Skeletal muscle tissue (tissue), 4 donors: ENCODE measurements around the gene LPCAT1. TPM values are rescaled to one million over a fixed set of nuclear protein-coding genes. Genes with fewer than 3 reads are reported as not detected.

ENCODE experiments used
- H3K27ac ChIP-seq: one replicate; pipeline ENCODE4 v1.7.0; 2013; ENCODE audit warnings: mild to moderate bottlenecking, low read depth, low read length, inconsistent platforms
- H3K27me3 ChIP-seq, 3 donors: one replicate each; pipeline ENCODE4 v1.7.0; 2013; ENCODE audit warnings: low read length in 3 of 3; ENCODE audit not compliant: control insufficient read depth in 3 of 3, insufficient read depth in 3 of 3
- H3K36me3 ChIP-seq, 3 donors: one replicate each; pipeline ENCODE4 v1.7.0; 2013; ENCODE audit warnings: low read length in 3 of 3; ENCODE audit not compliant: control insufficient read depth in 3 of 3, insufficient read depth in 3 of 3
- H3K4me1 ChIP-seq, 3 donors: one replicate each; pipeline ENCODE4 v1.7.0; 2013; ENCODE audit warnings: low read length in 3 of 3, mild to moderate bottlenecking in 3 of 3; ENCODE audit not compliant: control insufficient read depth in 3 of 3, insufficient read depth in 3 of 3
- H3K4me3 ChIP-seq, 3 donors: one replicate each; pipeline ENCODE4 v1.7.0; 2013; ENCODE audit warnings: low read length in 3 of 3
- H3K9ac ChIP-seq, 3 donors: one replicate each; pipeline ENCODE4 v1.7.0; 2013; ENCODE audit warnings: low read length in 3 of 3, mild to moderate bottlenecking in 3 of 3, moderate library complexity in 2 of 3, low read depth in 1 of 3
- H3K9me3 ChIP-seq, 3 donors: one replicate each; pipeline ENCODE4 v1.7.0; 2013; ENCODE audit warnings: low read length in 3 of 3; ENCODE audit not compliant: control insufficient read depth in 3 of 3
- total RNA-seq: library from RNA; depleted of rRNA; stranded (reverse); fragments of >200 nt; gene quantifications from one replicate; pipeline ENCODE4 v1.2.3, GENCODE V29; 2014
- donor health status: Osteomylitis.

LPCAT1 gene
- total RNA-seq, 1 donor from 2014 or later = 35.5 TPM

- peaks cover 6 to 14% (median 12%) of the 10 kb centered on the region in 3 donors for H3K27me3 ChIP-seq
- H3K4me3 ChIP-seq = peak overlapping the region; percentile 51 to 72 (median 68)
- H3K36me3 ChIP-seq = peaks cover 0 to 5% (median 2%) of the 10 kb centered on the region in 3 donors
- H3K9ac ChIP-seq = peak overlapping the region; percentile 51 to 79 (median 62)
- H3K4me1 ChIP-seq = peaks cover 10 to 20% (median 15%) of the 10 kb centered on the region in 3 donors
- peak overlapping the region; percentile 62 for H3K27ac ChIP-seq
- no peaks in the 10 kb centered on the region for H3K9me3 ChIP-seq
Observed at GRCh38 chr5:1524481-1524798, 680 bp upstream of the LPCAT1 start.

DNA sequence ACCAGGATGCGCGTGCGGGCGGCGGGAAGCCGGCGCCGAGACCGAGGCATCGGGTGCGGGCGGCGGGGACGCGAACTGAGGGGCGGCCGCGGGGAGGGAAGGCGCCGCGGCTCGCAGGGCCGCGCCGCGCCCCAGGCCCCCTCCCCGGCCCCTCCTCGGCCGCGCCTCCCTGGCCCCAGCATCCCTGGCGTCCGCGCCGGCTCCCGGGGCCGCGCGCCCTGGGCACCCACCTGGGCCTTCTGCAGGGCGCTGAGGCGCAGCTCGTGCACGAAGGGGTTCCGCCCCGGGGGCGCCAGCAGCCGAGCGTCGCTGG, 324 bp downstream of the LPCAT1 start:
- Histone ChIP-seq H3K4me3 (peak overlapping the region in 2 of 3 donors; percentile 65 to 68), H3K27me3 (peaks cover 6 to 14% (median 12%) of the 10 kb centered on the region in 3 donors), H3K9ac (peak overlapping the region in 1 of 3 donors; percentile 33), H3K36me3 (peaks cover 0 to 5% (median 2%) of the 10 kb centered on the region in 3 donors), H3K4me1 (peaks cover 10 to 20% (median 15%) of the 10 kb centered on the region in 3 donors), H3K9me3 (no peaks in the 10 kb centered on the region), H3K27ac (no peak overlapping the region)

DNA sequence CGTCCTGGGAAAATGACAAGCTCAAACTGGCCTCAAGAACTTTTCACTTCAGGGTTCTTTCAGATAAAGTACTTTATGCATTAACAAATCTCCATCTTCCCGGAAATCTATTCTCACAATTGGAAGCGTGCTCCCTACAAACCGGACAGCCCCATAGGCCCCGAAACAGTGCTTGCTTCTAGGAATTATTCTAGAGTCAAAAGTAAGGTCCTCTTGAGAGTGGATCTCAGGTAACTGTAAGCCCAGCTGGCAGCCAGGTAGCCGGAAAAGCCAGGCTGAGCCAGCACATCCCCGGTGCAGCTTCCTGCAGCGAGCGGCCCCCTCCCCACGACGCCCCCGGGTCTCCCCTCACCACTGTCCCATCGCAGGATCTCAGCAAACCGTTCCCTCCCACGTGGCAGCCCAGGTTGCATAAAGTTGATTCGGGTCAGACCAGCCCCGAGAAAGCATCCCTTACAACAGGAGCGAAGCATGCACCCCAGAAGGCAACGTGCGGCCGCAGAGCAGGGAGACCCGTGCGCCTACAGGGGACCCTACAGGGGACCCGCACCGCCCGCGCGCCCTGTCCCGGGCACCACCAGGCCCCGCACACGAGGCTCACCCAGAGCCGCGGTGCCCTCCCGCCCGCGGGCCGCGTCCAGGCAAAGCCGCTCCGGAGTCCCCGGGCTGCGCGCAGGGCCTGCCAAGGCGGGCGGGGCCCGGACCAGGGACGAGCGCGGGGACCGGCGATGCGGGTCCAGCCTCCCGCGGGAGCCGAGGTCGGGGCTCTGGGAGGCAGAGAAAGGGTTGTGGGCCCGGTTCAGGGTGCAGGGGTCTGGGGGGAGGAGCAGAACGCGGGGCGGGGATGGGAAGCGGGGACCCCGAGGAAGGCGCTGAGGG, 920 bp downstream of the LPCAT1 start:
- Histone ChIP-seq H3K4me1 (peaks cover 10 to 20% (median 15%) of the 10 kb centered on the region in 3 donors), H3K9me3 (no peaks in the 10 kb centered on the region), H3K9ac (peak overlapping the region; percentile 7 to 66 (median 14)), H3K27me3 (peaks cover 6 to 14% (median 12%) of the 10 kb centered on the region in 3 donors), H3K36me3 (peaks cover 0 to 5% (median 2%) of the 10 kb centered on the region in 3 donors), H3K4me3 (peak overlapping the region; percentile 2 to 68 (median 65)), H3K27ac (no peak overlapping the region)

GRCh38 chr5:1521671-1522600, 1.8 kb downstream of the LPCAT1 start:
- Histone ChIP-seq H3K4me3 (peak overlapping the region in 2 of 3 donors; percentile 2 to 22), H3K27ac (no peak overlapping the region), H3K27me3 (peaks cover 6 to 14% (median 12%) of the 10 kb centered on the region in 3 donors), H3K36me3 (peaks cover 0 to 5% (median 2%) of the 10 kb centered on the region in 3 donors), H3K4me1 (peaks cover 10 to 24% (median 15%) of the 10 kb centered on the region in 3 donors), H3K9ac (peak overlapping the region in 1 of 3 donors; percentile 40), H3K9me3 (no peaks in the 10 kb centered on the region)

DNA sequence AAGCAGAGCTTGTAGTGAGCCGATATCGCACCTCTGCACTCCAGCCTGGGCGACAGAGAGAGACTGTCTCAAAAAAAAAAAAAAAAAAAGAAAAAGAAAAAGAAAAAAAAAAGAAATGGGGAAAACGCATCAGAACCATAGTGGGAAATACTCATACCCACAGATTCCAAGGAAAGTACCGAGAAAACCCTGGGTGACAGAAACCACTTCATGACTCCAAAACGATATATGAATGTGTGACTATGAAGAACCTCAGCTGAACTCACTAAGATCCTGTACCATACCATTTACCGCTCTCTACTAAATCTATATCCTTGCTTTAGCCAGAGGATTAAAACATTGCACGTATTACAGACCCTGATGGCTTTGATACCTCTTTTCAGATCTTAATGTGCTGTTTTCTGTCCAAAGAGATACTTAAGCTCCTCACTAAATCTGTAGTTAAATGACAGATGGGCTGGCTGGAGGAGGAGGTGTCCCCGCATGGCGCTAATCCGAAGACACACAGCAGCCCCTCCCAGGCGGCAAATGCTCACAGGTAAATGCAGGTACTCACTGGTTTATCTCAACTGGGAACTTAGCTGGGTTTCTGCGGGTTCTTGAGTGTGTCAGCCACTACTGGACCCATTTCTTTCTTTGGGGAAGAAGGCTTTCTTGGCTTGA, 2.8 kb downstream of the LPCAT1 start:
- H3K9ac ChIP-seq = no peak overlapping the region
- H3K27ac ChIP-seq = no peak overlapping the region
- H3K4me1 ChIP-seq = peaks cover 10 to 27% (median 15%) of the 10 kb centered on the region in 3 donors
- H3K9me3 ChIP-seq = no peaks in the 10 kb centered on the region
- peaks cover 0 to 5% (median 2%) of the 10 kb centered on the region in 3 donors for H3K36me3 ChIP-seq
- H3K27me3 ChIP-seq = peaks cover 6 to 14% (median 12%) of the 10 kb centered on the region in 3 donors
- H3K4me3 ChIP-seq = no peak overlapping the region

- H3K27ac ChIP-seq = no peak overlapping the region
- peaks cover 6 to 14% (median 12%) of the 10 kb centered on the region in 3 donors for H3K27me3 ChIP-seq
- peaks cover 10 to 27% (median 15%) of the 10 kb centered on the region in 3 donors for H3K4me1 ChIP-seq
- H3K9ac ChIP-seq = no peak overlapping the region
- H3K36me3 ChIP-seq = peaks cover 0 to 5% (median 2%) of the 10 kb centered on the region in 3 donors
- H3K4me3 ChIP-seq = no peak overlapping the region
- H3K9me3 ChIP-seq = no peaks in the 10 kb centered on the region
Observed at GRCh38 chr5:1519631-1520210, 4.0 kb downstream of the LPCAT1 start.

DNA sequence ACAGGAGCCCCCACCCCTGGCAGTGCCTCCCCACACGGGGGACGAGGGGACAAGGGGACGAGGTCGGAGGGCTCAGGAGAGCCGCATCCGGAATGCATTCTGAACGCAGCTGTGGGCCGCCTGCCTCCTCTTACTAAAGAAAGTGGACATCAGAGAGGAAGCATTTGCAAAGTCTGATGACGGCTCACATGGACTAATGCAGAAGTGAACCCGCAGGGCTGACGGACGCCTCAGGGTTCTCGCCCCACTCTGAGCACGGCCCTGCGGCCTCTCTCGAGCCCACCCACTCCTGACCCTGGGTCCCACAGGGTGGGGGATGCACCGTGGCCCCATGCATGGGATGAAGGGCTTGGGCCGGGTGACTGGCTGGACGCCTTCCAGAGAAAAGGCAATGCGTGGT, 5.9 kb downstream of the LPCAT1 start:
- Histone ChIP-seq H3K27me3 (peaks cover 6 to 13% (median 11%) of the 10 kb centered on the region in 3 donors), H3K4me3 (no peak overlapping the region), H3K4me1 (peaks cover 4 to 19% (median 10%) of the 10 kb centered on the region in 3 donors), H3K36me3 (peaks cover under 1 to 5% (median 2%) of the 10 kb centered on the region in 3 donors), H3K9ac (no peak overlapping the region), H3K9me3 (no peaks in the 10 kb centered on the region), H3K27ac (no peak overlapping the region)

DNA sequence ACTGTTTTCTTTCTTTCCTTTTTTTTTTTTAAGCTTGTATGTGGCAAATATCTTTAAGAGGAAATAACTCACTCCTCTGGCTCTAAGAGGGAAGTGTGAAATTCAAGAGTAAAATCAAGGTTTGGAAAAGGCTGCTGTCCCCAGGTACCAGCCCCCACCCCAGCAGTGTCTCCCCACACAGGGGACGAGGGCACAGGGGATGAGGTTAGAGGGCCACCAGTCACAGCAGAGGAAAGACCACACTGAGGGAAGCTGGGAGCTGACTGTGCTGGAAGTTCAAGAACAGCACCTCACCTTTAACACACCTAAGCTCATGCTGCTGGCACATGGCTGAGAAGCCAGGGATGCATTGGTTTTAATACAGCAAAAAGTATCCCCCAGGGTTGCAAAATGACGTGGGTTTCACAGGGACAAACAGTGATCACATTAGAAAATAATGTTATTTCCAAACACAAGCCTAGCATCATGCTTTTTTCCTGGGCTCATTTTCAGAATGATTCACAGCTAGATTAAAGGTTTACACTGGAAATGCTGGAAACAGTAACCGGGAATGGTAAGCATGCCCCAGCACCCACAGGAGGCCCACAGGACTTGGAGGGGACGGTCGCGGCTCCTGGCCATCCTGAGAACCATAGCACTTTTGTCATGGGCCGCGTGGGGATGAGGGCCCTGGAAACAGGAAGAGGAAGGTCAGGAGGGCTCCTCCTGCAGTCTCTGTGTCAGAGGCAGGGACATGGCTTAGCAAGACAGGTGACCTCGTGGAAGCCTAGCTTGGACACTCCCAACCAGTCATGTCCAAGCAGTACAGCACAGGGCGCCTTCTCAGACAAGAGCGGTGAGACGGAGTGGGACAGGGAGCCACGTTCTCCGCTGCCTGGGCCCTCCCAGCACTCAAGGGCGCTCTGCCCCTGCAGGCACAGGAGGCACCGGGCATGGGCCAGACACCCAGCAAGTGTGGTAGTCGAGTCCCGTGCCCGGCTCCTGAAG, 6.9 kb downstream of the LPCAT1 start:
- Histone ChIP-seq H3K9me3 (no peaks in the 10 kb centered on the region), H3K27ac (no peak overlapping the region), H3K27me3 (peaks cover 3 to 4% (median 4%) of the 10 kb centered on the region in 3 donors), H3K36me3 (peaks cover 2 to 8% (median 5%) of the 10 kb centered on the region in 3 donors), H3K9ac (no peak overlapping the region), H3K4me3 (no peak overlapping the region), H3K4me1 (peaks cover 0 to 10% (median under 1%) of the 10 kb centered on the region in 3 donors)
